OCI-LY3 (cell line): Measurements from ENCODE around the gene DDN.

Experiments
- H2AFZ ChIP-seq: fragments of 200-600, 300-600 bp; shearing (Covaris generic); 2 replicates; pipeline ENCODE4 v1.6.0; 2014; ENCODE audit warnings: antibody characterized with exemption, low read depth, low read length
- H3K27ac ChIP-seq: fragments of 200-600, 300-600 bp; sonication (generic); 2 replicates; pipeline ENCODE4 v1.5.1; 2014; ENCODE audit warnings: mild to moderate bottlenecking, low read length, moderate library complexity, mixed read lengths
- H3K27me3 ChIP-seq: fragments of 200-600, 300-600 bp; sonication (generic); 2 replicates; pipeline ENCODE4 v1.6.1; 2014; ENCODE audit warnings: low read depth, low read length, mixed read lengths
- H3K36me3 ChIP-seq: fragments of 200-600, 300-600 bp; sonication (generic); replicated peaks from 2 replicates; pipeline ENCODE3; 2014; ENCODE audit warnings: low read depth, low read length, mixed read lengths
- H3K4me1 ChIP-seq: fragments of 300-600, 200-600 bp; sonication (generic); 2 replicates; pipeline ENCODE4 v1.6.1; 2014; ENCODE audit warnings: low read length, mixed read lengths
- H3K4me2 ChIP-seq: fragments of 200-600, 300-600 bp; sonication (generic); 2 replicates; pipeline ENCODE4 v1.6.1; 2014; ENCODE audit warnings: low read length, mixed read lengths
- H3K4me3 ChIP-seq: fragments of 300-600, 200-600 bp; sonication (generic); 2 replicates; pipeline ENCODE4 v1.5.1; 2014; ENCODE audit warnings: antibody characterized with exemption, mild to moderate bottlenecking, low read length, moderate library complexity
- H3K79me2 ChIP-seq: fragments of 300-600, 200-600 bp; shearing (Covaris generic); 2 replicates; pipeline ENCODE4 v1.6.1; 2014; ENCODE audit warnings: mild to moderate bottlenecking, low read length, mixed read lengths
- H3K9ac ChIP-seq: fragments of 300-600, 200-600 bp; shearing (Covaris generic); 2 replicates; pipeline ENCODE4 v1.6.0; 2014; ENCODE audit warnings: mild to moderate bottlenecking, low read length, moderate library complexity
- H3K9me3 ChIP-seq: fragments of 200-600, 300-600 bp; shearing (Covaris generic); 2 replicates; pipeline ENCODE4 v1.6.1; 2014; ENCODE audit warnings: low read length, mixed read lengths; ENCODE audit not compliant: insufficient read depth
- H4K20me1 ChIP-seq: fragments of 200-600, 300-600 bp; sonication (generic); 2 replicates; pipeline ENCODE4 v1.6.1; 2016; ENCODE audit warnings: low read length, mixed read lengths; ENCODE audit not compliant: insufficient read depth
- EZH2phosphoT487 ChIP-seq: fragments of 200-600 bp; shearing (Covaris generic); IDR thresholded peaks from 2 replicates; pipeline ENCODE4 v1.6.1; 2018; ENCODE audit warnings: antibody characterized with exemption, mixed run types, low read depth
- TF ChIP-seq, protein P1 (sequence below): fragments of 200-600, 300-600 bp; sonication (generic); IDR thresholded peaks from 2 replicates; pipeline ENCODE4 v1.5.1; 2014; ENCODE audit warnings: antibody characterized with exemption, low read length, low read depth

Gene DDN

GRCh38 chr12:48994224-48995085, 4.7 kb downstream of the DDN start:
- no peak overlapping the region for H3K4me2 ChIP-seq
- no peak overlapping the region for H2AFZ ChIP-seq
- TF ChIP-seq, protein P1, sequence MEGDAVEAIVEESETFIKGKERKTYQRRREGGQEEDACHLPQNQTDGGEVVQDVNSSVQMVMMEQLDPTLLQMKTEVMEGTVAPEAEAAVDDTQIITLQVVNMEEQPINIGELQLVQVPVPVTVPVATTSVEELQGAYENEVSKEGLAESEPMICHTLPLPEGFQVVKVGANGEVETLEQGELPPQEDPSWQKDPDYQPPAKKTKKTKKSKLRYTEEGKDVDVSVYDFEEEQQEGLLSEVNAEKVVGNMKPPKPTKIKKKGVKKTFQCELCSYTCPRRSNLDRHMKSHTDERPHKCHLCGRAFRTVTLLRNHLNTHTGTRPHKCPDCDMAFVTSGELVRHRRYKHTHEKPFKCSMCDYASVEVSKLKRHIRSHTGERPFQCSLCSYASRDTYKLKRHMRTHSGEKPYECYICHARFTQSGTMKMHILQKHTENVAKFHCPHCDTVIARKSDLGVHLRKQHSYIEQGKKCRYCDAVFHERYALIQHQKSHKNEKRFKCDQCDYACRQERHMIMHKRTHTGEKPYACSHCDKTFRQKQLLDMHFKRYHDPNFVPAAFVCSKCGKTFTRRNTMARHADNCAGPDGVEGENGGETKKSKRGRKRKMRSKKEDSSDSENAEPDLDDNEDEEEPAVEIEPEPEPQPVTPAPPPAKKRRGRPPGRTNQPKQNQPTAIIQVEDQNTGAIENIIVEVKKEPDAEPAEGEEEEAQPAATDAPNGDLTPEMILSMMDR, result no peak
- TF ChIP-seq EZH2phosphoT487, result no peak
- H3K27me3 ChIP-seq, result 0 out of 2 replicates have a peak, but pooled peaks cover 4% of the 10 kb centered on the region
- H3K4me3 ChIP-seq, result no peak overlapping the region
- no peaks in the 10 kb centered on the region for H3K36me3 ChIP-seq
- no peak overlapping the region for H3K9ac ChIP-seq
- H3K9me3 ChIP-seq, result no peaks in the 10 kb centered on the region
- peaks cover 10% of the 10 kb centered on the region for H3K79me2 ChIP-seq
- H3K27ac ChIP-seq, result no peak overlapping the region
- H3K4me1 ChIP-seq, result peaks cover 15% of the 10 kb centered on the region
- no peaks in the 10 kb centered on the region for H4K20me1 ChIP-seq

GRCh38 chr12:48993787-48994186, 5.4 kb downstream of the DDN start:
- Histone ChIP-seq H3K36me3 (no peaks in the 10 kb centered on the region), H4K20me1 (no peaks in the 10 kb centered on the region), H3K79me2 (peaks cover 5% of the 10 kb centered on the region), H3K27ac (no peak overlapping the region), H3K9me3 (no peaks in the 10 kb centered on the region), H2AFZ (no peak overlapping the region), H3K9ac (no peak overlapping the region), H3K27me3 (peaks cover 9% of the 10 kb centered on the region), H3K4me1 (peaks cover 14% of the 10 kb centered on the region), H3K4me3 (no peak overlapping the region), H3K4me2 (no peak overlapping the region)
- TF ChIP-seq, protein P1, result no peak
- no peak for TF ChIP-seq EZH2phosphoT487

- Histone ChIP-seq H3K79me2 (no peaks in the 10 kb centered on the region), H3K4me3 (no peak overlapping the region), H3K4me2 (no peak overlapping the region), H3K9ac (no peak overlapping the region), H3K4me1 (0 out of 2 replicates have a peak, but pooled peaks cover 4% of the 10 kb centered on the region), H3K27me3 (peaks cover 10% of the 10 kb centered on the region), H3K27ac (no peak overlapping the region), H4K20me1 (no peaks in the 10 kb centered on the region), H3K9me3 (no peaks in the 10 kb centered on the region), H2AFZ (0 out of 2 replicates have a peak overlapping the region, but pooled peaks have one; percentile 4), H3K36me3 (no peaks in the 10 kb centered on the region)
- TF ChIP-seq EZH2phosphoT487, result no peak
- TF ChIP-seq, protein P1, result no peak
Observed at GRCh38 chr12:48991247-48992050, 7.7 kb downstream of the DDN start.

- Histone ChIP-seq H3K27me3 (peaks cover 10% of the 10 kb centered on the region), H3K36me3 (no peaks in the 10 kb centered on the region), H3K4me1 (0 out of 2 replicates have a peak, but pooled peaks cover 4% of the 10 kb centered on the region), H3K9ac (no peak overlapping the region), H3K4me3 (no peak overlapping the region), H3K27ac (no peak overlapping the region), H3K4me2 (no peak overlapping the region), H2AFZ (no peak overlapping the region), H3K9me3 (no peaks in the 10 kb centered on the region), H4K20me1 (no peaks in the 10 kb centered on the region), H3K79me2 (no peaks in the 10 kb centered on the region)
- no peak for TF ChIP-seq EZH2phosphoT487
- TF ChIP-seq, protein P1, result no peak
Observed at GRCh38 chr12:48990552-48990951, 8.6 kb downstream of the DDN start.
